ENCODE measurements around the gene TPCN2. TPM values are rescaled to one million over a fixed set of nuclear protein-coding genes. Genes with fewer than 3 reads are reported as not detected.
A peak's percentile ranks its signal among the peaks of the same experiment; 100 is the strongest.

TPCN2 gene
- total RNA-seq, 3 donors from 2014 or later, result 5.8 to 8.4 (median 7.1) TPM

DNA sequence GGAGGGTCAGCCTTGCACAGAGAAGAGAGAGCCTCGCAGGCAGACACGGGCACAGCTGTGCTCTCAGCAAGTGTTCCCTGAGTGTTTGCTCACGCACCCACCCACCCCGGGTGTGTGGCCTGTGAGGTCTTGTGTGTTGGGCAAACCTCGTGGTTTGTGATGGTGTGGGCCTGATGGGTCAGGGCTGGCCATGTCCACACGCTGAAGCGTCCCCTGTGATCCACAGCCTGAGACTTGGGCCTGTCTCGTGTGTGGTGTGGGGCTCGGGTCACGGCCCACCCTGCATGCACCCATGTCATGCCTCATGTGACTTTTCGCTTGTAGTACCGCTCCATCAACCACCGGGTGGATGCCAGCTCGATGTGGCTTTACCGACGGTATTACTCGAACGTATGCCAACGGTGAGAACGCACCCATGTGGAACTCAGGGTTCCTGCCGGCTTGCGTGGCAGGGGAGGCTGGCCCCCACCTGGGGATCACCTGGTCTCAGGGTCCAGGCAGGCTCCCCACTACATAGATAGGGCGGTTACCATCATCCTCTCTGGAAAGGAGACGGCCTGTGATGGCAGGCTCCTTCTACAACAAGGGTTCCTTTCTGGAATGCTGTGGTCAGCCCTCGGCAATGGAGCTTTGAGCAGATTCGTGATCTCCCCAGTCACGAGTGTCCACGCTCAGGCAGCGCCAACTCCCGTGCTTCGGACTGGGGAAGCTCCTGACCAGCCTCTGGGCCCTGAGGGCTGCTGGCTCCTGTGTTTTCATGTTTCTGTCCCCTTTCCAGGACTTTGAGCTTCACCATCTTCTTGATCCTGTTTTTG lies 5.9 kb downstream of the TPCN2 start:
- DNase-seq (no peak), ATAC-seq (no peak)
- Mint-ChIP-seq H3K4me3 (no peak overlapping the region), H3K36me3 (ENCODE audit: insufficient read depth) (peaks cover 1% of the 10 kb centered on the region), H3K4me1 (ENCODE audit: low read depth) (peaks cover 28% of the 10 kb centered on the region), H3K27me3 (ENCODE audit: low read depth) (no peaks in the 10 kb centered on the region), H3K9me3 (no peaks in the 10 kb centered on the region)

DNA sequence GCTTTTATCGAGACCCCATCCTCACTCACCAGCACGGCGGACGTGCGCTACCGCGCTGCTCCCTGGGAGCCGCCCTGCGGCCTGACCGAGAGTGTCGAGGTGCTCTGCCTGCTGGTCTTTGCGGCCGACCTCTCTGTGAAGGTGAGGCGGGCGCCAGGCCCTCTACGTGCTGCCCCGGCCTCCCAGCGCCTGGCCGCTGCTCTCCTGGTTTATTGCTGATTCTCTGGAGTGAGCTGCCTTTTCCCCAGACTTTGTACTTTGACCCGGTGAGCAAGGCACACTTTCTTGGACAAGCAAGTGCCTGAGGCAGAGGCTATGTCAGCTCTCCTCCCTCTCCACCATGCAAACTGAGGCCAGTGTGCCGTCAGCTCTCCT lies 6.5 kb downstream of the TPCN2 start:
- Mint-ChIP-seq H3K4me1 (ENCODE audit: low read depth) (peaks cover 22% of the 10 kb centered on the region), H3K27me3 (ENCODE audit: low read depth) (no peaks in the 10 kb centered on the region), H3K4me3 (no peak overlapping the region), H3K36me3 (ENCODE audit: insufficient read depth) (peaks cover 1% of the 10 kb centered on the region), H3K9me3 (no peaks in the 10 kb centered on the region)
- ATAC-seq (no peak), DNase-seq (no peak)

DNA sequence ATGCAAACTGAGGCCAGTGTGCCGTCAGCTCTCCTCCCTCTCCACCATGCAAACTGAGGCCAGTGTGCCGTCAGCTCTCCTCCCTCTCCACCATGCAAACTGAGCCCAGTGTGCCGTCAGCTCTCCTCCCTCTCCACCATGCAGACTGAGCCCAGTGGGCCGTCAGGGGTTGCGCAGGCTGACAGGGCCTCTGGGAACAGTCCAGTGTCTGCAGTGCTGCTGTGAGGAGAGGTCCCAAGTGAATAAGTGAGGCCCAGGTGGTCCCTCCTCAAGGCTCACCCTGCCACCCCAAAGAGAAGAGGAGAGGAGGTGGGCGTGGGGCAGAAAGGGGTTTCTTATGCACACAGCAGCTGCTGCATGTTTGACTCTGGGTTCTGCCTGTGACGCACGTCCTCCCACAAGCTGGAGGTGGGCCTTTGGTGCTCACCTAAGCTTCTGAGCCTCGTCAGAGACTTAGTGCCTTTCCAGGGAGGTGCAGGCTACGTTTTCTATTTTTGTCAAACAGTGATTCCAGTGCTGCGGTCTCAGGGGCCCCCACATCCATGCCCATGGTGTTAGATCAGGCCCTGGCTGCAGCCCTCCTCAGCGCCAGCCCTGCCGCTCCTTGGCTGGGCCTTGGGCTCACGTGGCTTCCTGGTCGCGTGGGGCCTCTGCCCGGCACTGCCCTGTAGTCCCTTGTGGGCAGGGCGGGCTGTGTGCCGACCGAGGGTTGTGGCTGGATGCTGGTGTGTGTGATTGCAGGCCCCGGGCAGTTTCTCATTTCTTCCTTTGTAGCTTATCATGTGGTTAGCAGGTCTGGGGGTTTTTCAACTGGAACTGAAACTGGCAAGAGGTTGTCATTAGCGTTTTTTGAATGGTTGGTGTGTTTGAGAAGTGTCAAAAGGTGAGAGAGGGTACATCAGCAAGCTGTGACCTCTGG lies 7.1 kb downstream of the TPCN2 start:
- Mint-ChIP-seq H3K9me3 (no peaks in the 10 kb centered on the region), H3K4me1 (ENCODE audit: low read depth) (peaks cover 18% of the 10 kb centered on the region), H3K4me3 (no peak overlapping the region), H3K36me3 (ENCODE audit: insufficient read depth) (peaks cover 1% of the 10 kb centered on the region), H3K27me3 (ENCODE audit: low read depth) (no peaks in the 10 kb centered on the region)
- peak; percentile 27 to 41 for ATAC-seq
- no peak for DNase-seq

DNA sequence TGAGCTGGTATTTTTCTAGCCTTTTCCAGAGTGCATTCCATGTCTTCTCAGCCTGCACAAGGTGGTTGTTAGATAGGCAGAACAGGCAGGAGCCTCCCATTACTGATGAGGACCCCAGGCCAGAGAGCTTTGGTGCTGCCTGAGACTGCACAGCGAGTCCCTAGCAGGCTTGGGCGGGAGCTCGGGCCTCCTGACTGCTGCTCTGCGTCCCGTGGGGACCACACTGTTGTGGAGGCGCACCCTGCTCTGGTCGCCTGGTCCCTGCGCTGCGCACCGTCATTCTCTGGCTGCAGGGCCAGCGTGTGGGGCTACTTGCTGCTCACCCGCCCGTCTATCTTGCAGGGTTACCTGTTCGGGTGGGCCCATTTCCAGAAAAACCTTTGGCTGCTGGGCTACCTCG lies 8.5 kb downstream of the TPCN2 start:
- peaks cover 9% of the 10 kb centered on the region for H3K4me1 Mint-ChIP-seq (ENCODE audit: low read depth)
- ATAC-seq, result no peak
- no peak for DNase-seq
- H3K4me3 Mint-ChIP-seq, result no peak overlapping the region
- no peaks in the 10 kb centered on the region for H3K27me3 Mint-ChIP-seq (ENCODE audit: low read depth)
- no peaks in the 10 kb centered on the region for H3K9me3 Mint-ChIP-seq
- H3K36me3 Mint-ChIP-seq (ENCODE audit: insufficient read depth), result peaks cover 1% of the 10 kb centered on the region

DNA sequence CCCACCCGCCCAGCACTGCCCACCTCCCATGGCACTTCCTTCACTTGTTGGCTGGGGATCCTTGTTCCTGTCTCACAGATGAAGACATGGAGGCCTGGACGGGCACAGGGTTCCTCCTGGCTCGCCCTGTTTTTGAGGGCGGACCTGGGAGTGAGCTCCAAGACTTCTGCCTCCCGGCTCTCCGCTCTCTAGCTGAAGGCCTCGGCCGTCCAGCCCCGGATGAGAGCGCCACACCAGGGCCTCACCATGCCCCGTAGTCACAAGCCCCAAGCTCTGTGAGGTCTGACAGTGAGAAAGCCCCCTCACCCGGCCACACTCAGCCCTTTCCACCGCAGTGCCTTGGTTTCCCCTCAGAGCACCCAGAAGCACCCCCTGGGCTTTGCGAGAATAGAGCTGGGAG lies 9.1 kb downstream of the TPCN2 start:
- Mint-ChIP-seq H3K4me3 (no peak overlapping the region), H3K27me3 (ENCODE audit: low read depth) (no peaks in the 10 kb centered on the region), H3K4me1 (ENCODE audit: low read depth) (peaks cover 7% of the 10 kb centered on the region), H3K36me3 (ENCODE audit: insufficient read depth) (peaks cover 1% of the 10 kb centered on the region), H3K9me3 (no peaks in the 10 kb centered on the region)
- DNase-seq (no peak), ATAC-seq (no peak)

DNA sequence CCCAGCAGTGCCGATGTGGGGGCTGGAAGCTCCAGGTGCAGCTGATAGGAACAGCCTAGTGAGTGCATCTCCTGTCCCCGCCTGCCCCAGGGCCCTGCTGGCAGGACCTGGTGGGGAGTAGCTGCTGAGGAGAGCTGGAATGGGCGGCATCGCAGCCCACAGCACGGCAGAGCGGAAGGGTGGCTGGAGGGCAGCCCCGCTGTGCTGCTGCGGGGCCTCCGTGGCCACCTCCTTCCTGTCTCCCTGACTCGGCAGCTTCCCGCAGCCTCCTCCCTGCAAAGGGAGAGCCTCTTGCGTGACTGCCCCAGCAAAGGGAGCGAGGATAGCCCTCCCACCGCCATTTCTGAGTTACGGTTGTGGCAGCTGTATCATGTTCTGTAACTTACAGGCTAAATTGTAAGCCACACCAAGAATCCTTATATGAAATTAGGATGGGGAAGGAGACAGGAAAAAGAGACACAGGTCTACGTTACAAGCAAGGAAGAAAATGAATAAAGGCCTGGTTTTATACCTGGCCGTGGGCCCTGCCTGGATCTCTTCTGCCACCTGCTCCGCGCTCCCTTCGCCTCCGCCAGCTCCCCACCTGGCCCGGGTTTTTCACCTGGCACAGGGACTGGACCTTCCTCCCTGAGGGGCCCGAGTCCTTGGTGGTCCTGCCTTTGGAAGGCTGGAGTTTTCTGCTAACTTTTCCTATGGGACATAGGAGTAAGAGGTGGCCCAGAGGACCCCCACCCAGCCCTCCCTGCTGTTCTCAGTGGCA lies 10.0 kb downstream of the TPCN2 start:
- ATAC-seq, result no peak
- H3K4me3 Mint-ChIP-seq, result no peak overlapping the region
- H3K9me3 Mint-ChIP-seq, result no peaks in the 10 kb centered on the region
- peaks cover 1% of the 10 kb centered on the region for H3K36me3 Mint-ChIP-seq (ENCODE audit: insufficient read depth)
- DNase-seq, result no peak
- no peaks in the 10 kb centered on the region for H3K27me3 Mint-ChIP-seq (ENCODE audit: low read depth)
- H3K4me1 Mint-ChIP-seq (ENCODE audit: low read depth), result peaks cover 7% of the 10 kb centered on the region

DNA sequence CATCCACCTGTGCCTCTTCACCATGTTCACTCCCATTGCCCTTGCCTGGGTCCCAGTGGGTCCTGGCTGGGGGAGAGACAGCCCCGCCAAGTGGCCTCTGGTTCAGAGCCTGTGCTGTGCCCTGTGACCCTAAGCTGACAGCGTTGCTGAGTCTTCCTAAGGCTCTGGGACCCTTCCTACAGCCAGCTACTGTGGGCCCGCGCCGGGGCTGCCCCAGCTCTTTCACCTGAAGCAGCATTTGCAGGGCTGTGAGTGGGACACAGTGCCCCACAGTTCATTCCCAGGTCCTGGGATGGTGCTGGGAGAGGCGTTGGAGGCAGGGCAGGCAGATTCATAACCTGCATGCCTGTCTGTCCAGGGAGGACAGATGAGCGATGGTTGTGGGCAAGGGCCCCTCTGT lies 10.7 kb downstream of the TPCN2 start:
- peaks cover 7% of the 10 kb centered on the region for H3K4me1 Mint-ChIP-seq (ENCODE audit: low read depth)
- DNase-seq (no peak), ATAC-seq (no peak)
- no peaks in the 10 kb centered on the region for H3K36me3 Mint-ChIP-seq (ENCODE audit: insufficient read depth)
- no peaks in the 10 kb centered on the region for H3K27me3 Mint-ChIP-seq (ENCODE audit: low read depth)
- no peak overlapping the region for H3K4me3 Mint-ChIP-seq
- H3K9me3 Mint-ChIP-seq, result no peaks in the 10 kb centered on the region

DNA sequence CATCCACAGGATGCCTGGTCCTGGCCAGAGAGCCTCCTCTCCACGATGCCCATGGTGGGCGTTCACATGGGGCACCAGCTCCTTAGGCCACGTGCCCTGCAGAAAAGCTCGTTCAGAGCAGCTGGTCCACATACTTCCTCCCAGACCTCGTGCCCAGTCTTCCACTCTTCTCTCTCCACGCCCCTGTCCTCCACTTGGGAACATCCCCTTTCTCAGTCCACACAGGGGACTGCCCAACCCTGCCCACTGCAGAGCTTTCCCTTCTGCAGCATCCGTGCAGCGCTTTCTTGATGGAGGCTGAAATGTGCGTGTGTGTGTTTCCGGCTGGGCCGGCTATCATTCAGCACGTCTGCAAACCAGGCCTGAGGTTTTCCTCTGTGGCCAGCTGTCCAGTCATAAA lies 11.3 kb downstream of the TPCN2 start:
- Mint-ChIP-seq H3K27me3 (ENCODE audit: low read depth) (no peaks in the 10 kb centered on the region), H3K36me3 (ENCODE audit: insufficient read depth) (no peaks in the 10 kb centered on the region), H3K4me3 (no peak overlapping the region), H3K9me3 (no peaks in the 10 kb centered on the region), H3K4me1 (ENCODE audit: low read depth) (peaks cover 7% of the 10 kb centered on the region)
- ATAC-seq (no peak), DNase-seq (no peak)

DNA sequence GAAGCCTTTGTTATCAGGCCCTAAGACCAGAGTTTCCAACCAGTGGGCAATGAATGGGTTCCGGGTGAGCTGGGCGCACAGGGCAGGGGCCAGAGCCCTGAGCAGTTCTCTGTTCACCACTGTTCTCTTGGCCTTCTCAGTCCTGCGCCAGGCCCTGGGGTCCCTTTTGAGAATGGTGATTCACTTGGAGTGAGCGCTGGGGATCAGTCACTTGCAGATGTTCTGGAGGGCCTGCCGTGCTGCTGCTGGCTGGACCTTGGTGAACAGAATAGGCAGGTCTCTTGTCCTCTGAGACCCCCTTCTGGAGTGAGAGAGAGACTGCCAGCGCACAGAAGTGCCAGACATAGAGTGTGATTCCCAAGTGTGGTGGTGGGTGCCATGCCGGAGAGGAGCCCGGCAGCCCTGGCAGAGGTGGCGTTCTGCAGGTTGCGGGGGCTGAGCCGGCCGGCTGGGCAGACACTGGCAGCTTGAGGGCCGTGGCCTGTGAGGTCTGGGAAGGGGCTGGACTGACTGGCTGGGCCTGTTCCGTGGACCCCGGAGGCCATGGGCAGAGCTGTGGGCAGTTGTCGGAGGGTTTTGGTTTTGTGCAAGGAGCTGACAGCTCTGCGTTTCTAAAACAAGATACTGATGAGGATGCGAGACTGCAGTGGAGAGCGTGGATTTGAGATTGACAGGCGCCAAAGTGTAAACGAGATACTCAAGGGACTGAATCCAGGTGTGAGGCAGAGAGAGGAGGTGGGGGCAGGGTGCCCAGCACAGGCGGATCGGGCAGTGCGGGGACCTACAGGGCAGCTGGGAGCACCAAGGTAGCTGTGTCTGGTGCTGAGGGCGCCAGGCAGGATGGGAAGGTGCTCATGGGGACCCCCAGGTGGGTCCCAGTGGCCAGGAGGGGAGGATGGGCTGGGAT lies 12.3 kb downstream of the TPCN2 start:
- no peaks in the 10 kb centered on the region for H3K9me3 Mint-ChIP-seq
- DNase-seq, result no peak
- peaks cover 3% of the 10 kb centered on the region for H3K4me1 Mint-ChIP-seq (ENCODE audit: low read depth)

DNA sequence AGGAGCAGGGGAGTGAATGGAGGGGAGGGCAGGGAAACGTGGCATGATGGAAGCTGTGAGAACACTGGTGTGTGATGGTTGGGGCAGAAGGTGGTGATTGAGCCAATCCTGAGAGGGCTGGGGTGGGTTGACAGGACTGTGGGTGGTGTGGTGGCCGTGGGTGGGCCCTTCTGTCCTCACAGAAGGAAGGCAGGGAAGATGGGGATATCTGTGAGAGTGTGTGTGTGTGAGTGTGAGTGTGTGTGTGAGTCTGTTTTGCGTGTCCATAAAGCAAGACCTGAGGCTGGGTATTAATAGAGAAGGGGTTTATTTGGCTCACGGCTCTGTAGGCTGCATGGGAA lies 13.0 kb downstream of the TPCN2 start:
- ATAC-seq (no peak), DNase-seq (no peak)
- H3K4me3 Mint-ChIP-seq, result no peak overlapping the region
- no peaks in the 10 kb centered on the region for H3K36me3 Mint-ChIP-seq (ENCODE audit: insufficient read depth)
- no peaks in the 10 kb centered on the region for H3K27me3 Mint-ChIP-seq (ENCODE audit: low read depth)
- H3K4me1 Mint-ChIP-seq (ENCODE audit: low read depth), result no peaks in the 10 kb centered on the region
- no peaks in the 10 kb centered on the region for H3K9me3 Mint-ChIP-seq

More for the DNA sequence above, 12.3 kb downstream of the TPCN2 start:
- no peak overlapping the region for H3K4me3 Mint-ChIP-seq
- H3K27me3 Mint-ChIP-seq (ENCODE audit: low read depth), result no peaks in the 10 kb centered on the region
- H3K36me3 Mint-ChIP-seq (ENCODE audit: insufficient read depth), result no peaks in the 10 kb centered on the region
- no peak for ATAC-seq

DNA sequence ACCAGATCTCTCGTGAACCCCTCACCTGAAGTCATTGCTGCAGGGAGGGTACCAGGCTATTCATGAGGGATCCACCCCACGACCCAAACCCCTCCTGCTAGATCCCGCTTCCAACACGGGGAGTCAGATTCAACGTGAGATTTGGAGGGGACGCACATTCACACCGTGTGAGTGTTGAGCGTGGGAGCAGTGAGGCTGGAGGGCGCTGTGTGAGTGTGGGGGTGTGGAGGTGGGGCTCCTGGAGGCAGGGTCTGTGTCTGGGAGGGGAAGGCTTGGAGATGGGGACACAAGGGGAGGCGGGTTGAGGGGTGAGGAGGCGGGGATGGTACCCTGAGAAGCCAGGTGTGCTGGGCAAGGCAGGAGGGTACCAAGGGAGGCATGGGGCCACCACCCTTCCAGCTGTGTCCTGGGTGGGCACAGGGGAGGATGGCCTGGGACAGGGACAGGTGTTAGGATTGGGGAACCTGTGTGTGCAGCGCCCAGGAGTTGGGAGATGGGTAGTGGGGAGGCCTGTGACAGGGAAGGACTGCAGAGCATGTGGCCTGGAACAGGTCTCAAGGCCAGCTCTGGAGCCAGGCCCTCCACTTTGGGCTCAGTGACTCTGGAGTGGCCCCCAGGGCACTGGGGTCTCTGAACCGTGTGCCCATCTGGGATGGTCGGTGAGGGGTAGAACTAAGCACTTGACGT lies 13.6 kb downstream of the TPCN2 start:
- ATAC-seq (no peak), DNase-seq (no peak)
- Mint-ChIP-seq H3K4me3 (no peak overlapping the region), H3K36me3 (ENCODE audit: insufficient read depth) (no peaks in the 10 kb centered on the region), H3K9me3 (no peaks in the 10 kb centered on the region), H3K4me1 (ENCODE audit: low read depth) (no peaks in the 10 kb centered on the region), H3K27me3 (ENCODE audit: low read depth) (no peaks in the 10 kb centered on the region)

DNA sequence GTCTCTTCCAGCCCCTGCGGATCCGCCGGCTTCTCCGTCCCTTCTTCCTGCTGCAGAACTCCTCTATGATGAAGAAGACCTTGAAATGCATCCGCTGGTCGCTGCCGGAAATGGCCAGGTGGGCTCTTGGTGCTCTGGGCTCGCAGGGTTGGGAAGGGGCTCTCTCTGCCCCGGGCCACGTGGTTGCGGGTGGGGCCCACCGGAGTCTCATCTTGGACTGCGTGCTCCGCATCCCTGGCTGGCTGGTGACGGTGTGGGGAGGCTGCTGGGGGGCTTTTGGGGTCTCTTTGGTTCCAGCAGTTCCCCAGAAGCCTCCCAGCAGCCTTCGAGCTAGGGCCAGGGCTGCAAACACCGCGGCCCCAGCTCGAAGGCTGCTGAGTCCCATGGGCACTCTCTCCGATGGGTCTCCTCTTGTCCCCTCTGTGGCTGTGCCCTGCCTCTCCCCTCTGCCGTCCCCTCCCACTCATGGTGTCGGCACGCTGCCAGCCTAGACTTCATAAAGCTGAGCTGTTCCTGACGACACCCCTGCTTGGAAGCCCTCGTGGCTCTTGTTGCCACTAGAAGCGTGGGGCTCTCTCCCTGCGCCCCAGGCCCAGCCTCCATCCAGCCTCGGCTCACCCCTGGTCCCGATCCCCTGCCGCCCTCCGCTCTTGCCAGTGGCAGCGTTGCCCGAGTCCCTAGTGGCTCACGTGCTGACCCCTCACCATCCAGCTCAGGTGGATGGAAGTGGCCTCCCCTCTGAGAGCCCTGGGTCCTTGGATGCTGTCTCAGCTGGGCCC lies 14.3 kb downstream of the TPCN2 start:
- no peak overlapping the region for H3K4me3 Mint-ChIP-seq
- DNase-seq (no peak), ATAC-seq (no peak)
- no peaks in the 10 kb centered on the region for H3K36me3 Mint-ChIP-seq (ENCODE audit: insufficient read depth)
- H3K9me3 Mint-ChIP-seq, result no peaks in the 10 kb centered on the region
- H3K27me3 Mint-ChIP-seq (ENCODE audit: low read depth), result no peaks in the 10 kb centered on the region
- no peaks in the 10 kb centered on the region for H3K4me1 Mint-ChIP-seq (ENCODE audit: low read depth)

Measured in activated T-cell treated with anti-CD3 and anti-CD28 coated beads, Interleukin-2, amount 50 U/mL, for 4 hours (primary cell).